ENCODE measurements around the gene LRRC74B.

LRRC74B gene

GRCh38 chr22:21015466-21016006 is 30.2 kb upstream of the LRRC74B start:
- DNase-seq (ENCODE audit: low read depth): no peak
- peak overlapping the region; percentile 69 for H3K4me3 ChIP-seq (ENCODE audit: low read length)
- no peak for TF ChIP-seq CTCF (conservative IDR thresholded peaks at IDR 0.05; ENCODE audit: low read length)

- no peak for DNase-seq (ENCODE audit: low read depth)
- no peak for TF ChIP-seq CTCF (conservative IDR thresholded peaks at IDR 0.05; ENCODE audit: low read length)
- H3K4me3 ChIP-seq (ENCODE audit: low read length): no peak overlapping the region
Observed at GRCh38 chr22:21016644-21017420, 28.9 kb upstream of the LRRC74B start.

GRCh38 chr22:21018314-21018713 is 27.4 kb upstream of the LRRC74B start:
- H3K4me3 ChIP-seq (ENCODE audit: low read length): no peak overlapping the region
- no peak for DNase-seq (ENCODE audit: low read depth)
- TF ChIP-seq CTCF (conservative IDR thresholded peaks at IDR 0.05; ENCODE audit: low read length): no peak

- no peak for DNase-seq (ENCODE audit: low read depth)
- no peak overlapping the region for H3K4me3 ChIP-seq (ENCODE audit: low read length)
- TF ChIP-seq CTCF (conservative IDR thresholded peaks at IDR 0.05; ENCODE audit: low read length): peak; percentile 48
Observed at GRCh38 chr22:21020802-21021429, 24.8 kb upstream of the LRRC74B start.

- no peak overlapping the region for H3K4me3 ChIP-seq (ENCODE audit: low read length)
- TF ChIP-seq CTCF (conservative IDR thresholded peaks at IDR 0.05; ENCODE audit: low read length): no peak
- no peak for DNase-seq (ENCODE audit: low read depth)
Observed at GRCh38 chr22:21022507-21022906, 23.2 kb upstream of the LRRC74B start.

GRCh38 chr22:21022955-21023614 is 22.7 kb upstream of the LRRC74B start:
- DNase-seq (ENCODE audit: low read depth): no peak
- H3K4me3 ChIP-seq (ENCODE audit: low read length): no peak overlapping the region
- TF ChIP-seq CTCF (conservative IDR thresholded peaks at IDR 0.05; ENCODE audit: low read length): no peak
